ENCODE data around the gene ABLIM2. TPM values are rescaled to one million over a fixed set of nuclear protein-coding genes. Genes with fewer than 3 reads are reported as not detected.

ABLIM2 gene
- total and polyA plus RNA-seq, 2 experiments from 2014 or later: 1.5 to 4.3 TPM

DNA sequence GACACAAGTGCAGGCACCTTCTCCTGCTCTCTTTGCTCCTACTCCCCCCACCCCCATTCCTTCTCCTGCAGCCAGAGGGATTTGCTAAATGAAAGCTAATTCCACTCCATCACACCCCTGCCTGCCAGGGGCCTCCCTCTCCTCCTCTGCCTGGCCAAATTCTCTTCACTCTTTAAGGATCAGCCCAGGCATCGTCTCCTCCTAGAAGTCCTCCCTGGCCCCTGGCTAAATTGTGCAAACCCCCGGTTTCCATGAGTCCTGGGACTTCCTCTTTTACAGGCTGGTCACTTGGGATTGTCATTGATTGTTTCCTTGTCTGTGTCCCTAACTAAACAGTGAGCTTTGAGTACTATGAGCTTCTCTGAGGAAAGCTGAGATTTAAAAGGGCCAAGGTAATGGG lies 8.7 kb upstream of the ABLIM2 start:
- no peak overlapping the region for H2AFZ ChIP-seq
- no peak overlapping the region for H3K4me3 ChIP-seq
- H3K27me3 ChIP-seq (ENCODE audit: insufficient read depth): no peaks in the 10 kb centered on the region
- TF ChIP-seq ETS1 (IDR thresholded peaks at IDR 0.05) (no peak), POLR2AphosphoS5 (IDR thresholded peaks at IDR 0.05; ENCODE audit: low read depth) (no peak), REST (IDR thresholded peaks at IDR 0.05; ENCODE audit: unreplicated experiment) (no peak), NANOG (IDR thresholded peaks at IDR 0.05; ENCODE audit: borderline replicate concordance) (no peak), ZNF462 (CRISPR knock-in tag; IDR thresholded peaks at IDR 0.05) (no peak), STAT1 (IDR thresholded peaks at IDR 0.05; ENCODE audit: unreplicated experiment) (no peak), ZNF114 (CRISPR knock-in tag; IDR thresholded peaks at IDR 0.05) (no peak), EZH2 (IDR thresholded peaks at IDR 0.05; ENCODE audit: low read depth, unreplicated experiment) (no peak), ZNF331 (CRISPR knock-in tag; IDR thresholded peaks at IDR 0.05; ENCODE audit: low read depth) (no peak)
- Mint-ChIP-seq H3K4me3 (no peak overlapping the region), H3K27ac (no peak overlapping the region), H3K4me1 (no peaks in the 10 kb centered on the region), H3K36me3 (ENCODE audit: low read depth) (peaks cover 7% of the 10 kb centered on the region; the same call in 2 of the 3 replicates), H3K27me3 (ENCODE audit: insufficient read depth, low read depth, poor library complexity) (no peaks in the 10 kb centered on the region), H3K9me3 (peaks cover 19% of the 10 kb centered on the region)
- H4K20me1 ChIP-seq (replicated peaks; ENCODE audit: insufficient read depth): no peaks in the 10 kb centered on the region
- no peak overlapping the region for H3K27ac ChIP-seq (ENCODE audit: low read depth)
- H3K4me2 ChIP-seq: no peak overlapping the region
- no peaks in the 10 kb centered on the region for H3K36me3 ChIP-seq (ENCODE audit: insufficient read depth)
- H3K79me2 ChIP-seq (replicated peaks; ENCODE audit: insufficient read depth): no peaks in the 10 kb centered on the region
- peaks cover 4% of the 10 kb centered on the region; the same call in 1 of the 2 replicates for H3K9me2 ChIP-seq (ENCODE audit: insufficient read depth)
- H3K4me1 ChIP-seq (ENCODE audit: insufficient read depth): no peaks in the 10 kb centered on the region
- H3F3A ChIP-seq (replicated peaks; ENCODE audit: low read depth): no peaks in the 10 kb centered on the region
- ATAC-seq: no peak
- no peak for DNase-seq (ENCODE audit: low spot score)
